ENCODE results near the gene PTBP2. TPM values are rescaled to one million over a fixed set of nuclear protein-coding genes. Genes with fewer than 3 reads are reported as not detected.

PTBP2 gene
- total RNA-seq, 8 experiments from 2014 or later, result 15.7 to 170 (median 103) TPM

DNA sequence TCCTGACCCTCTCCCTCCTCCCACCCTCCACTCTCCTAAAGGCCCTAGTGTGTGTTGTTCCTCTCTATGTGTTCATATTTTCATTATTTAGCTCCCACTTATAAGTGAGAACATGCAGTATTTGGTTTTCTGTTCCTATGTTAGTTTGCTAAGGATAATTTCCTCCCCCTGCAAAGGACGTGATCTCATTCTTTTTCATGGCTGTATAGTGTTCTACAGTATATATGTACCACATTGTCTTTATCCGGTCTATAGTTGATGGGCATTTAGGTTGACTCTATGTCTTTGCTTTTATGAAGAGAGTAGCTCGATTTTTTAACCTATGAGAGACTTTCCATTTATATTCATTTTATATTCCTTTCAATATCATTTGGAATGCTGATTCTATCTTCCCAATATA, 7.9 kb upstream of the PTBP2 start:
- no peak overlapping the region for H3K27ac ChIP-seq
- peaks cover 0 to 3% of the 10 kb centered on the region in 2 donors for H3K4me1 ChIP-seq (replicated peaks in 1 of 2)
- ATAC-seq (replicated peaks in 6 of 8), result no peak
- H3K4me3 ChIP-seq, result no peak overlapping the region
- in situ Hi-C loops (cut with MboI; ENCODE audit: low pct_unique_long_range_greater_than_20kb in 2 of 9, low sequenced_read_pairs in 9 of 9, unreplicated experiment in 9 of 9), result no loop called here
- WGBS, 10 experiments, result 44 to 90% (median 75%) methylated on average over 2 to 3 of the region's 3 CpGs

DNA sequence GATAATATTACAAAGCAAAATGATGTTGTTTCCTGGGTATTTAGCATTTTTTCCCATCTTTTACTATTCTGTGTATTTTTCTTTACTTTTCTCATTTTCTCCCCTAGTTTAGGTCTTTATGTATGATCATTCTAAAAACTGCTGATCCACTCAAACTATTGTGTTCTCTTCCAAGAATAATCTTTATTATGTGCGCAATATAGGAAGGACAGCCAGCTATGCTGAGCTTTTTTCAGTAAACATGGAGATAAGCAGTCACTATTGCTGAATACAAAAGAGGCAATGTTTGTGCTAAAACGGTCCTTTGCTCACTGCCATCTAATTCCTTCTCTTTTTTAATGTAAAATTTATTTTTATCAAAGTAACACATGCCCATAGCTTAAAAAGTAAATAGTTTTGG, 6.7 kb upstream of the PTBP2 start:
- WGBS, 10 experiments, result 50 to 100% (median 72%) methylated on average over 1 to 2 of the region's 2 CpGs
- no peak overlapping the region for H3K4me3 ChIP-seq
- no peak for ATAC-seq (replicated peaks in 6 of 8)
- H3K4me1 ChIP-seq (replicated peaks in 1 of 2), result peaks cover 0 to 3% of the 10 kb centered on the region in 2 donors
- in situ Hi-C loops (cut with MboI; ENCODE audit: low pct_unique_long_range_greater_than_20kb in 2 of 9, low sequenced_read_pairs in 9 of 9, unreplicated experiment in 9 of 9), result no loop called here
- H3K27ac ChIP-seq, result no peak overlapping the region

DNA sequence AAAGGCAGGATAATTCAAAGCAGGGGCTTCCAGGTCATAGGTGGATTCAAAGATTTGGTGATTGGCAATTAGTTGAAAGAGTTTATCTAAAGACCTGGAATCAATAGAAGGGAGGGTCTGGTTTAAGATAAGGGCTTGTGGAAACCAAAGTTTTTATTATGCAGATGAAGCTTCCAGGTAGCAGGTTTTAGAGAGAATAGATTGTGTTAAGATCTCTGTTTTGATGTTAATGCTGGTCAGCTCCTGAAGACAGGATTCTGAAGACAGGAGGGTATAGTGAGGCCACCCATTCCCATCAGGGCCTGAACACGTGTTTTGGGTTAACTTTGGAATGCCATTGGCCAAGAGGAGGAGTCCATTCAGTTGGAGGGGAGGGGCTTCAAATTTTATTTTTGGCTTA, 6.1 kb upstream of the PTBP2 start:
- no peak overlapping the region for H3K27ac ChIP-seq

DNA sequence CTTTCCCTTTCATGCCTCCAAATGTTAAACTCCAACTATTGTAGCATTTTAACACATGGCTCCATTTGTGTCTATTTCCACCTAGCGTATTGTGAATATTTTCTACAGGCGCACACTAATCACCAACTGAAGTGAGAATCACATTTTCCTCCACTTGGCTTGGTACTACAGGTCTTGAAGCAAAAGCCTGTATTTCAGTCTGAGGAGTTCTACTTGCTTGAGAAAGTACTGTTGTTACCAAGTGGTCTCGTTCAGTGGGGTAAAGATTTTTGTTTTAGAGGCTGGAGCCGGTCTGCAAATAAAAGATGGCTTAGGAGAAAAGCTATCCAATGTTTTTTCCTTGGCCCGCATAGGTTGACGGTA, 550 bp upstream of the PTBP2 start:
- Histone ChIP-seq H3K4me1 (replicated peaks in 1 of 2) (peaks cover 4 to 9% of the 10 kb centered on the region in 2 donors), H3K27ac (peak overlapping the region; percentile 97 to 99), H3K4me3 (peak overlapping the region; percentile 77 to 93 (median 84))
- in situ Hi-C loops (cut with MboI; ENCODE audit: low pct_unique_long_range_greater_than_20kb in 2 of 9, low sequenced_read_pairs in 9 of 9, unreplicated experiment in 9 of 9), result no loop called here
- no peak for ATAC-seq (replicated peaks in 6 of 8)
- WGBS, 10 experiments, result 0 to 40% (median 33%) methylated on average over 1 to 6 of the region's 6 CpGs; no CpG with 5 or more reads in 1 of the 10 experiments

More for the DNA sequence above, 6.1 kb upstream of the PTBP2 start:
- 0 to 89% (median 35%) methylated on average over 1 of the region's 1 CpG; no CpG with 5 or more reads in 2 of the 10 experiments for WGBS, 10 experiments
- no peak for ATAC-seq (replicated peaks in 6 of 8)
- in situ Hi-C loops (cut with MboI; ENCODE audit: low pct_unique_long_range_greater_than_20kb in 2 of 9, low sequenced_read_pairs in 9 of 9, unreplicated experiment in 9 of 9), result no loop called here
- Histone ChIP-seq H3K4me1 (replicated peaks in 1 of 2) (peaks cover 0 to 1% of the 10 kb centered on the region in 2 donors), H3K4me3 (no peak overlapping the region)

DNA sequence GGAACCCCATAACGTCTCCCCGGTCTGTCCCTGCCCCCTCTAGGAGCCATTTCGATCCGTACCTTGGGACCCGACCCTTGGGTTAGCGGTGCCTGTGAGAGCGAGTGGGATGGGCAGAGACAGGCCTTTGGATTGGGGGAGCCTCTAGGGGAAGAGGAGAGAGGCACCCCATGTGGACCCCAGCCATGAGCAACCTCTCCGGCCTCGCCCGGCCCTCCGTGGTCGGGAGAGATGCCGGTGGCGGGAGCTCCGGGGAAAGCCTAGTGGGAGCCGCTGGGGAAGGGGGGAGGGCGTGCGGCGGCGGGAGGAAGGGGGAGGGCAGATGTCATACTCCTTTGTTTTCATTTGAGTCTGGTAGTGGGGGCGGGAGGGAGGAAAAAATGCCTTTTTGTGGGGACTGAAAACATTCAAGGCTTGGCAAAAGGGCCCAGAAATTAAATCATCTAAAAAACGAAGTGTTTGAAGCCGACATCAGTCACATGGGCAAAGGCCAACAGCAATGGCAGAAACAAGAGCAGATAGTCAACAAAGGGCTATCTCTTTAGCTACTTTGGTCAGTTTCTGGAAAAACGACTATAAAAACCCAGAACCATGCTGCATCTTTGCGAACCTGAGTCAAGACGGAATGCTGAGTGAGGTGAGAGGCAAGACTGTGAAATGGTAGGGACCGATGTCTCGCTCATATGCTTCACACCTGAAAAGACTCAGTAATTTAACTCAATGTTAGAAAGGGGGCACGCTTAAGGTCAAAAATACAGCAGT, 758 bp downstream of the PTBP2 start:
- Histone ChIP-seq H3K4me3 (peak overlapping the region; percentile 77 to 93 (median 84)), H3K4me1 (replicated peaks in 1 of 2) (peaks cover 6 to 9% of the 10 kb centered on the region in 2 donors), H3K27ac (peak overlapping the region; percentile 97 to 99)
- 0 to 2% (median 0%) methylated on average over 1 to 8 of the region's 29 CpGs; no CpG with 5 or more reads in 2 of the 10 experiments for WGBS, 10 experiments
- peak; percentile 43 to 70 (median 61) for ATAC-seq (replicated peaks in 6 of 8)
- in situ Hi-C loops (cut with MboI; ENCODE audit: low pct_unique_long_range_greater_than_20kb in 2 of 9, low sequenced_read_pairs in 9 of 9, unreplicated experiment in 9 of 9), result no loop called here

DNA sequence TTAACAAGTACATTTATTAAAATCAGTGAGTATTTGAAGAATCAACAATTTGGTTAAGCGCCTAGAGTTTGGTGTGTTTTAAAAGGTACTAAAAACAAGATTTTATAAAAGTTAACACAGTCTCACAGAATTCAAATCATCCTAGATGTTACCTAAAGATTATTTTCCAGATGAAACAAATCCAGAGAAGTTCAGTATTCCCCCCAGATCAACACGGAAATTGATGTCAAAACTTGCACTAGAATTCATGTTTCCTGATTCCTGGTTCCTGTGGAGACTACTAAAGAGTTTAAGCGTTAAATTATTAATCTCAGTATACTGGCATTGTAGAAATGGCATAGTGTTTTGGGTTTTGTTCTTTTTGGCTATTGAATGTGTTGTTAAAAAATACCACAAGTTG, 1.4 kb downstream of the PTBP2 start:
- Histone ChIP-seq H3K4me3 (peak overlapping the region; percentile 77 to 93 (median 84)), H3K4me1 (replicated peaks in 1 of 2) (peaks cover 6 to 10% of the 10 kb centered on the region in 2 donors), H3K27ac (peak overlapping the region in 1 of 2 donors; percentile 99)
- 0 to 31% (median 14%) methylated on average over 2 to 3 of the region's 3 CpGs; no CpG with 5 or more reads in 2 of the 10 experiments for WGBS, 10 experiments
- in situ Hi-C loops (cut with MboI; ENCODE audit: low pct_unique_long_range_greater_than_20kb in 2 of 9, low sequenced_read_pairs in 9 of 9, unreplicated experiment in 9 of 9), result no loop called here
- no peak for ATAC-seq (replicated peaks in 6 of 8)

DNA sequence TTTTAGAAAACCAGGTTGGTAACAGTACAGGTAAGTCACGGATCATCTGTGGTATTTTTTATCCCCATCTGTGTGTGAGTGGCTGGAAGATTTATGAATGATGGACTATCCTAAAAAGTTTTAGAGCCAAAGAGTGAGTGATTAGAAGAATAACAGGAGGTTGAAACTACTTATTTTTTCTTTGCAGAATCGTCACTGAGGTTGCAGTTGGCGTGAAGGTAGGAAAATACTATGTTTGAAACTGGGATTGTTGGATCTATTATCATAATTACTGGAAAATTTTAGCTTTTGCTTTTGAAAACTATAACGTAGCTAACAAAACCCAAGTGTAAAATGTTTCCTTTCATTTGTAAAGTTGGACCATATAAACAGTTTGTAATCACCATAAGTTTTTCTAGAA, 1.8 kb downstream of the PTBP2 start:
- 7 to 58% (median 33%) methylated on average over 3 to 4 of the region's 4 CpGs for WGBS, 10 experiments
- H3K4me3 ChIP-seq, result peak overlapping the region; percentile 77 to 93 (median 84)
- in situ Hi-C loops (cut with MboI; ENCODE audit: low pct_unique_long_range_greater_than_20kb in 2 of 9, low sequenced_read_pairs in 9 of 9, unreplicated experiment in 9 of 9), result no loop called here
- no peak for ATAC-seq (replicated peaks in 6 of 8)
- peaks cover 6 to 15% of the 10 kb centered on the region in 2 donors for H3K4me1 ChIP-seq (replicated peaks in 1 of 2)
- no peak overlapping the region for H3K27ac ChIP-seq

DNA sequence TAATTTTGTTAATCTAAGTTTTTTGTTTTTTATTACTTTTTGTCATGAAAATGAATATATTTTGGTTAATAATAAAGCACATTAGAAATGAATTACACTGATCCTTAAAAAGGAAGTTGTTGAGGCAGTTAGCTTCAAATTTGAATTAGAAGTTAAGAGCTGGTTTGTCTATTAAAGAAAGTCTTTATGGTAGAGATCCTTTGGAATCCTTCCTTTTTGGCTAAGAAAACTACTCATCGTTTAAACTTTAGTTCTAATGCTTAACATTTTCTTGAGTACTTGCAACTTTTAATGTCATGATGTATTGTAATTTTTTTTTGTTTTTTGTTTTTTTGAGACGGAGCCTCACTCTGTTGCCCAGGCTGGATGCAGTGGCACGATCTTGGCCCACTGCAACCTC, 2.4 kb downstream of the PTBP2 start:
- in situ Hi-C loops (cut with MboI; ENCODE audit: low pct_unique_long_range_greater_than_20kb in 2 of 9, low sequenced_read_pairs in 9 of 9, unreplicated experiment in 9 of 9), result no loop called here
- no peak for ATAC-seq (replicated peaks in 6 of 8)
- Histone ChIP-seq H3K4me1 (replicated peaks in 1 of 2) (peaks cover 6 to 15% of the 10 kb centered on the region in 2 donors), H3K27ac (no peak overlapping the region), H3K4me3 (peak overlapping the region; percentile 77 to 93 (median 84))
- 13 to 100% (median 100%) methylated on average over 1 to 3 of the region's 3 CpGs; no CpG with 5 or more reads in 1 of the 10 experiments for WGBS, 10 experiments

DNA sequence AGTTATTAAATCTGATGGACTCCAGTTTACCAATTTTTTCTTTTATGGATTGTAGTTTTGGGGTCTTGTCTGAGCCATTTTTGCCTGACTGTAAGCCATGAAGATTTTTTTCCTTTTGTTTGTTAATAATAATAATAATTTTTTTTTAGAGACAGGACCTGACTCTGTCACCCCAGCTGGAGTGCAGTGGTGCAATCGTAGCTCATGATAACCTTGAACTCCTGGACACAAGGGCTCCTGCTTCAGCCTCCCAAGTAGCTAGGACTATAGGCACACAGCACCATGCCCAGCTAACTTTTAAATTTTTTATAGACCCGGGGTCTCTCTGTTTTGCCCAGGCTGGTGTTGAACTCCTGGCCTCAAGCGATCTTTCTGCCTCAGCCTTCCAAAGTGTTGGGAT, 6.3 kb downstream of the PTBP2 start:
- in situ Hi-C loops (cut with MboI; ENCODE audit: low pct_unique_long_range_greater_than_20kb in 2 of 9, low sequenced_read_pairs in 9 of 9, unreplicated experiment in 9 of 9), result no loop called here
- no peak overlapping the region for H3K4me3 ChIP-seq
- no peak overlapping the region for H3K27ac ChIP-seq
- 86 to 100% (median 96%) methylated on average over 1 to 3 of the region's 3 CpGs; no CpG with 5 or more reads in 1 of the 10 experiments for WGBS, 10 experiments
- H3K4me1 ChIP-seq (replicated peaks in 1 of 2), result peaks cover 6 to 12% of the 10 kb centered on the region in 2 donors
- ATAC-seq (replicated peaks in 6 of 8), result no peak

DNA sequence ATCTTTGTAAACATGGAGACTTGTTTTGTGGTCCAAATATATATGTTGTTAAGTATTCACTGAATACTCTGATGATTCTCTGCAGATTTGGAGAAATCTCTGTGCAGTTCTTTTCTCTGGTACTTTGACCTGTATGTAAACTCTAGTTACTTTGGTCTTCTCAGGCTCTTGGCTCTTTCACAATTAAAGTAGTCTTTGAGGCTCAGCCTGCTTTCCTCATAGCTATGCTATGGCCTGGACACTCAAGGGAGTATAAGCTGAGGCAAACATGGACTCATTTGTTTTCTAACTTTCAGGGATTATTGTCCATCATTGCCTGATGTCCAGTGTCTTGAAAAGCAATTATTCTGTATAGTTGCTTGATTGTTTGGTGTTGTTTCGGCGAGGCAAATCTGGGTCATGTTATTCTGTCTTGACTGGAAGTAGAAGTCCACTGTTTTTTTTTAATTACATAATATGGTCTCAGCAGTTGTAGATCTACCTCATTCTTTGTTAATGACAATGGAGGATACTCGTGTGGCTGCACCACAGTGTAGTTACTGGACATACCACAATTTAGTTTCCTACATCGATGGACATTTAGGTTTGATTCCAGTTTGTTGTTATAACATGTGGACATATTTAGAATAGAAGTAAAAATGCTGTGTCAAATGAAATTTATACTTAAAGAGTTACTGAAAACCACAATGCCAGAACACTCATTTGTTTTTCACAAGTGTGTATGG, 9.2 kb downstream of the PTBP2 start:
- no peak overlapping the region for H3K27ac ChIP-seq
- WGBS, 10 experiments, result 60 to 100% (median 95%) methylated on average over 1 to 4 of the region's 4 CpGs
- ATAC-seq (replicated peaks in 6 of 8), result no peak
- peaks cover 2 to 6% of the 10 kb centered on the region in 2 donors for H3K4me1 ChIP-seq (replicated peaks in 1 of 2)
- no peak overlapping the region for H3K4me3 ChIP-seq
- in situ Hi-C loops (cut with MboI; ENCODE audit: low pct_unique_long_range_greater_than_20kb in 2 of 9, low sequenced_read_pairs in 9 of 9, unreplicated experiment in 9 of 9), result no loop called here

DNA sequence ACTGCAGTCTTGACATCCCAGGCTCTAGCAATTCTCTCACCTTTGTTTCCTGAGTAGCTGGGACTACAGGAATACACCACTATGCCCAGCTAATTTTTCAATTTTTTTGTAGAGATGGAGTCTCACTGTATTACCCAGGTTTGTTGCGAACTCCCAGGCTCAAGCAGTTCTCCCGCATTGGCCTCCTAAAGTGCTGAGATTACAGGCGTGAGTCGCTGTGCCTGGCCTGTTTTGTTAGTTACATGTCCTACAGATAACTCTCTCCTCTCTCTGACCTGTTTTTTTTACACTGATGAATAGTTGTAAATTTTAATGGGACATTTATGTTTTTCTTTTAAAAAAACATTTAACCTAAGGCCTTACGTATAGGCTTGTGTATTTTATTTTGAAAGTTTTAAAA, 19.8 kb downstream of the PTBP2 start:
- in situ Hi-C loops (cut with MboI; ENCODE audit: low pct_unique_long_range_greater_than_20kb in 2 of 9, low sequenced_read_pairs in 9 of 9, unreplicated experiment in 9 of 9), result no loop called here
- Histone ChIP-seq H3K4me1 (replicated peaks in 1 of 2) (peaks cover 2 to 3% of the 10 kb centered on the region in 2 donors), H3K27ac (no peak overlapping the region), H3K4me3 (no peak overlapping the region)
- WGBS, 10 experiments, result 90 to 100% (median 97%) methylated on average over 1 to 5 of the region's 5 CpGs
- ATAC-seq (replicated peaks in 6 of 8), result peak in 2 of 8 experiments; percentile 34 to 43

DNA sequence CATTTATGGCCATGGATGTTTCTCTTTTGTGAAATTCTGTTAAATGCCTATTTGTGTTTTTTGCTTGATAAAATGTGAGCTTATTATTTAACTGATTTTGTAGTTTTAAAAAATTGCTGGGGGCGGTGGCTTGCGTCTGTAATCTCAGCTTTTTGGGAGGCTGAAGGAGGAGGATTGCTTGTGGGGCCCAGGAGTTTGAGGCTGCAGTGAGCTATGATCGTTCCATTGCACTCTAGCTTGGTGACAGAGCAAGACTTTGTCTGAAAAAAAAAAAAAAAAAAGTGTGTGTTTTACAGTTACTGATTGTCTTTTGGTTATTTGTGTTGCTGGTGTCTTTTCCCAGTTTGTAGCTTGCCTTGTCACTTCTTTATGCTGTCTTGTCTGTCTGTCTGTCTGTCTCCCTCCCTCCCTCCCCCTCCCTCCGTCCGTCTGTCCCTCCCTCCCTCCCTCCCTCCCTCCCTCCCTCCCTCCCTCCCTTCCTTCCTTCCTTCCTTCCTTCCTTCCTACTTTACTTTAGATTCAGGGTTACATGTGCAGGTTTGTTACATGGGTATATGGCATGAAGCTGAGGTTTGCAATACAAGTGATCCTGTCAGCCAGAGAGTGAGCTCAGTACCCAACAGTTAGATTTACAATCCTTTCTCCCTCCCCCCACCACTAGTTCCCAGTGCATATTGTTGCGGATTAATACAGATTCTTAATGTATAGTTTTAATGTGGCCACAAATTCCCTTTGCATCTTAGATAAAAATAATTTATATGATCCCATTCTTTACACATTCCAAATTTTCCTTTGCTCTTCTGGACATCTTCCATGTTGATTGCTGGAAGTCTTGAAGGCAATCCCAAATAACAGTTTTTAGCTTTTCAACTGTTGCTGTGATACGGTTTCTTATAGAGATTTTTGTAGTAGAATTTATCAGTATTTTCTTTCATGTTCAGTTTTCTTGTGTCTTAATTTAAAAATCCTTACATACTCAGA, 25.1 kb downstream of the PTBP2 start:
- no peak overlapping the region for H3K4me3 ChIP-seq
- ATAC-seq (replicated peaks in 6 of 8), result peak in 3 of 8 experiments; percentile 47 to 56 (median 50)
- 60 to 100% (median 89%) methylated on average over 1 to 5 of the region's 7 CpGs for WGBS, 10 experiments
- in situ Hi-C loops (cut with MboI; ENCODE audit: low pct_unique_long_range_greater_than_20kb in 2 of 9, low sequenced_read_pairs in 9 of 9, unreplicated experiment in 9 of 9), result no loop called here
- H3K4me1 ChIP-seq (replicated peaks in 1 of 2), result peaks cover 0 to 7% of the 10 kb centered on the region in 2 donors
- no peak overlapping the region for H3K27ac ChIP-seq
